ENCODE measurements around the gene MYO1C.

Gene MYO1C

GRCh38 chr17:1482680-1483079 is 9.8 kb downstream of the MYO1C start:
- H3K4me1 ChIP-seq: peaks cover 3% of the 10 kb centered on the region
- no peak overlapping the region for H3K4me2 ChIP-seq (ENCODE audit: low read length)
- no peak overlapping the region for H3K4me3 ChIP-seq (ENCODE audit: low read depth, low read length)
- no peak overlapping the region for H3K27ac ChIP-seq
- H3K36me3 ChIP-seq (ENCODE audit: control insufficient read depth, insufficient read depth, low read length): no peaks in the 10 kb centered on the region
- no peak overlapping the region for H3K9ac ChIP-seq
- H3K27me3 ChIP-seq (ENCODE audit: control insufficient read depth, insufficient read depth, low read length): no peaks in the 10 kb centered on the region
- no peak overlapping the region for H2AFZ ChIP-seq
- no peaks in the 10 kb centered on the region for H3K79me2 ChIP-seq
- TF ChIP-seq, protein P1, sequence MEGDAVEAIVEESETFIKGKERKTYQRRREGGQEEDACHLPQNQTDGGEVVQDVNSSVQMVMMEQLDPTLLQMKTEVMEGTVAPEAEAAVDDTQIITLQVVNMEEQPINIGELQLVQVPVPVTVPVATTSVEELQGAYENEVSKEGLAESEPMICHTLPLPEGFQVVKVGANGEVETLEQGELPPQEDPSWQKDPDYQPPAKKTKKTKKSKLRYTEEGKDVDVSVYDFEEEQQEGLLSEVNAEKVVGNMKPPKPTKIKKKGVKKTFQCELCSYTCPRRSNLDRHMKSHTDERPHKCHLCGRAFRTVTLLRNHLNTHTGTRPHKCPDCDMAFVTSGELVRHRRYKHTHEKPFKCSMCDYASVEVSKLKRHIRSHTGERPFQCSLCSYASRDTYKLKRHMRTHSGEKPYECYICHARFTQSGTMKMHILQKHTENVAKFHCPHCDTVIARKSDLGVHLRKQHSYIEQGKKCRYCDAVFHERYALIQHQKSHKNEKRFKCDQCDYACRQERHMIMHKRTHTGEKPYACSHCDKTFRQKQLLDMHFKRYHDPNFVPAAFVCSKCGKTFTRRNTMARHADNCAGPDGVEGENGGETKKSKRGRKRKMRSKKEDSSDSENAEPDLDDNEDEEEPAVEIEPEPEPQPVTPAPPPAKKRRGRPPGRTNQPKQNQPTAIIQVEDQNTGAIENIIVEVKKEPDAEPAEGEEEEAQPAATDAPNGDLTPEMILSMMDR (IDR thresholded peaks at IDR 0.05): no peak
- H3K9me3 ChIP-seq (ENCODE audit: control insufficient read depth, low read length): no peaks in the 10 kb centered on the region

GRCh38 chr17:1481736-1482135 is 10.8 kb downstream of the MYO1C start:
- Histone ChIP-seq H3K4me1 (peaks cover 3% of the 10 kb centered on the region), H3K36me3 (ENCODE audit: control insufficient read depth, insufficient read depth, low read length) (no peaks in the 10 kb centered on the region), H2AFZ (no peak overlapping the region), H3K27me3 (ENCODE audit: control insufficient read depth, insufficient read depth, low read length) (no peaks in the 10 kb centered on the region), H3K79me2 (no peaks in the 10 kb centered on the region), H3K4me3 (ENCODE audit: low read depth, low read length) (no peak overlapping the region), H3K27ac (no peak overlapping the region), H3K9me3 (ENCODE audit: control insufficient read depth, low read length) (no peaks in the 10 kb centered on the region), H3K4me2 (ENCODE audit: low read length) (no peak overlapping the region), H3K9ac (no peak overlapping the region)
- TF ChIP-seq, protein P1 (IDR thresholded peaks at IDR 0.05): no peak

DNA sequence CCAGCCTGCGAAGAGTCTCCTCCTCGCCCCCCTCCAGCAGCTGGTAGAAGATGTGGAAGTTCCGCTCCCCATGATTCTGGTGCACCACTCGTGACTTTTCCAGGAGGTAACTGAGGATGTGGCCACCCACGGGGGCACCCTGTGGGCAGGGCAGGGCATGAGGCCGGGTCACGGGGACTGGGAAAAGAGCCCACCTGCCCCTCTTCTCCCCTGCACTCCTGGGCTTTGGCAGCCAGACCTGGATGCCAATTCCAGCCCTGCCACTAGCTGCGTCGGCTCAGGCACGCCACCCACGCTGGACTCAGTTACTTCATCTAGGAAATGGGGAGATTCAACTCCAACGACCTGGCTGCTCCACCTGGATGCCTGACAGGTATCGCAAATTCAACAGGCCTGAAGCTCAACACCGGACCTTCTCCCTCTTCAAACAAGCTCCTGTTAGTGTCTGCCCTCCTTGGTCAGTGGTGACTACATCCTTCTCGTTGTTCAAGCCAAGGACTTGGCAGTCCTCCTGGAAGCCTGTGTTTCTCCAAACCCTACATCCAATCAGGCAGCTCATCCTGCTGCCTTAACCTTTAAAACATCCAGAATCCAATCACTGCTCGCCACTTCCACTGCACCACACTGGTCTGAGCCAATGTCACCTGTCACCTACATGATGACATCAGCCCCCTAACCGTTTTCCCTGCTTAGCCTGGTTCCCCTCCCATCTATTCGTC is 11.6 kb downstream of the MYO1C start:
- Histone ChIP-seq H3K9me3 (ENCODE audit: control insufficient read depth, low read length) (no peaks in the 10 kb centered on the region), H3K4me3 (ENCODE audit: low read depth, low read length) (no peak overlapping the region), H3K27ac (no peak overlapping the region), H3K4me2 (ENCODE audit: low read length) (no peak overlapping the region), H3K36me3 (ENCODE audit: control insufficient read depth, insufficient read depth, low read length) (no peaks in the 10 kb centered on the region), H3K79me2 (no peaks in the 10 kb centered on the region), H2AFZ (no peak overlapping the region), H3K9ac (no peak overlapping the region), H3K4me1 (peaks cover 3% of the 10 kb centered on the region), H3K27me3 (ENCODE audit: control insufficient read depth, insufficient read depth, low read length) (no peaks in the 10 kb centered on the region)
- TF ChIP-seq, protein P1 (IDR thresholded peaks at IDR 0.05): no peak

- Histone ChIP-seq H3K27me3 (ENCODE audit: control insufficient read depth, insufficient read depth, low read length) (no peaks in the 10 kb centered on the region), H3K9ac (no peak overlapping the region), H3K4me1 (no peaks in the 10 kb centered on the region), H3K36me3 (ENCODE audit: control insufficient read depth, insufficient read depth, low read length) (no peaks in the 10 kb centered on the region), H3K4me2 (ENCODE audit: low read length) (no peak overlapping the region), H3K79me2 (no peaks in the 10 kb centered on the region), H3K9me3 (ENCODE audit: control insufficient read depth, low read length) (no peaks in the 10 kb centered on the region), H2AFZ (no peak overlapping the region), H3K27ac (no peak overlapping the region), H3K4me3 (ENCODE audit: low read depth, low read length) (no peak overlapping the region)
- TF ChIP-seq, protein P1 (IDR thresholded peaks at IDR 0.05): no peak
Measured at GRCh38 chr17:1478418-1478817, 14.1 kb downstream of the MYO1C start.

DNA sequence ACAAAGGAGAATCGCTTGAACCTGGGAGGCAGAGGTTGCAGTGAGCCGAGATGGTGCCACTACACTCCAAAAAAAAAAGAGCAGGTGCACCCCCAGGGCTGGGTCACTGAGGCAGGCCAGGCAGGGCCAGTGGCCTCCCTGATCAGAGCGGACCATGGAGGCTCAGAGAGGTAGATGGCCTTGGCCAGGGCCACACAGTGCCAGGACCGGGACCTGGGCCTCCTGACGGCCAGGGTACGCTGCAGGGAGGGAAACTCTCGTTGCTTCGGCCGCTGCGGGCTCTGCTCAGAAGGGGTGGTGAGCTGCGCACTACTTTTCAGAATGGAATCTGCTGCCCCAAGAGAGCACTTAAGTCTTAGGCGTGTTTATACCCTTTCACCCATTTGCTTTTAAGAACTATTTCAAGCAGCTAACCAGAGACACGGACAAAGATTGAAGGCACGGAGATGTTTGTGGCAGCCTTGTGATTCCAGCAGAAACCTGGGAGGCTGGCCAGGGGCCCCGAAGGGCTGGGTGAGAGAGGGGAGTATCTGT is 17.1 kb downstream of the MYO1C start:
- Histone ChIP-seq H3K4me2 (ENCODE audit: low read length) (no peak overlapping the region), H3K79me2 (no peaks in the 10 kb centered on the region), H3K27me3 (ENCODE audit: control insufficient read depth, insufficient read depth, low read length) (no peaks in the 10 kb centered on the region), H3K36me3 (ENCODE audit: control insufficient read depth, insufficient read depth, low read length) (no peaks in the 10 kb centered on the region), H3K4me1 (no peaks in the 10 kb centered on the region), H2AFZ (no peak overlapping the region), H3K9me3 (ENCODE audit: control insufficient read depth, low read length) (no peaks in the 10 kb centered on the region), H3K27ac (no peak overlapping the region), H3K9ac (no peak overlapping the region), H3K4me3 (ENCODE audit: low read depth, low read length) (no peak overlapping the region)
- TF ChIP-seq, protein P1 (IDR thresholded peaks at IDR 0.05): no peak

Measured in parathyroid adenoma (tissue), 2 donors.